A549 (cell line): ENCODE measurements around the gene NDUFV3. TPM values are rescaled to one million over a fixed set of nuclear protein-coding genes. Genes with fewer than 3 reads are reported as not detected.

Source experiments
- ATAC-seq, 2 experiments: fragments of 200-7000 bp in 1 of 2; fragments of >200 bp in 1 of 2; cut with Nextera tagmentation in 1 of 2; cut with Tn5 transposase in 1 of 2; 3 replicates each; pipeline versions ENCODE4 v1.8.0 to v1.9.1; 2018 to 2020; ENCODE audit warnings: mild to moderate bottlenecking in 1 of 2, moderate library complexity in 1 of 2
- CTCF ChIA-PET: fragments of 300-600 bp; sonication (Branson Sonifier 250); formaldehyde crosslinking; extraction: SDS; loops from one replicate; lab custom pipeline; 2021; ENCODE audit warnings: antibody characterized with exemption, inconsistent platforms; lab: Yijun Ruan, JAX
- POLR2A ChIA-PET: fragments of 350-600 bp; formaldehyde crosslinking; extraction: SDS; loops from one replicate; lab custom pipeline; 2021; ENCODE audit warnings: antibody characterized with exemption, inconsistent platforms; lab: Yijun Ruan, JAX
- DNase-seq, 2 experiments: peaks; one replicate each; pipeline versions ENCODE4 v3.0.0 to v3.0.0-alpha.2; 2011 to 2016; ENCODE audit warnings: low read depth in 1 of 2, low spot score in 1 of 2
- FAIRE-seq: peaks from 2 replicates; lab custom pipeline; 2011; peaks lifted over from hg19 to GRCh38; lab: Jason Lieb, UNC
- H3K27ac ChIP-seq, 2 experiments: fragments of >200 bp; sonication (Bioruptor Twin); formaldehyde crosslinking; 3 replicates each; pipeline ENCODE4 v1.5.1; 2016 to 2017
- H3K4me1 ChIP-seq: fragments of >200 bp; sonication (Bioruptor Twin); formaldehyde crosslinking; 3 replicates; pipeline ENCODE4 v1.6.1; 2016
- H3K4me2 ChIP-seq: fragments of >200 bp; sonication (Bioruptor Twin); formaldehyde crosslinking; 3 replicates; pipeline ENCODE4 v1.6.1; 2016
- H3K4me3 ChIP-seq: fragments of >200 bp; sonication (Bioruptor Twin); formaldehyde crosslinking; 3 replicates; pipeline ENCODE4 v1.5.1; 2016
- H3K9me3 ChIP-seq: fragments of >200 bp; sonication (Bioruptor Twin); formaldehyde crosslinking; 3 replicates; pipeline ENCODE4 v1.6.1; 2016
- BHLHE40 ChIP-seq: IDR thresholded peaks from 2 replicates; pipeline ENCODE4 v1.6.1; 2012; ENCODE audit warnings: low read depth, low read length, inconsistent platforms
- ELK1 ChIP-seq: fragments of 150-350 bp; IDR thresholded peaks from 2 replicates; pipeline ENCODE4 v1.6.1; 2014; ENCODE audit warnings: low read depth, mild to moderate bottlenecking, low read length
- EP300 ChIP-seq, 2 experiments: fragments of >200 bp; sonication (Bioruptor Twin); formaldehyde crosslinking; IDR thresholded peaks; 2 replicates in 1 of 2; 3 replicates in 1 of 2; pipeline ENCODE4 v1.6.1; 2016 to 2017
- ESRRA ChIP-seq: fragments of 150-350 bp; IDR thresholded peaks from 2 replicates; pipeline ENCODE4 v1.6.1; 2014; ENCODE audit warnings: mild to moderate bottlenecking, low read length, borderline replicate concordance
- FOSB ChIP-seq: fragments of 250-450 bp; sonication (Bioruptor Pico); IDR thresholded peaks from 2 replicates; pipeline ENCODE4 v1.5.0; 2020; ENCODE audit warnings: mild to moderate bottlenecking, moderate library complexity
- GATA3 ChIP-seq: IDR thresholded peaks from 2 replicates; pipeline ENCODE4 v1.6.1; 2012; ENCODE audit warnings: borderline replicate concordance
- HDAC2 ChIP-seq: fragments of 200-600 bp; sonication (generic); IDR thresholded peaks from 2 replicates; pipeline ENCODE4 v1.6.1; 2016
- HMGXB4 ChIP-seq: fragments of 250-450 bp; sonication (Bioruptor Pico); IDR thresholded peaks from 2 replicates; pipeline ENCODE4 v1.5.0; 2021; ENCODE audit warnings: mild to moderate bottlenecking, moderate library complexity, borderline replicate concordance
- HOXA7 ChIP-seq: fragments of 250-450 bp; sonication (Bioruptor Pico); IDR thresholded peaks from 2 replicates; pipeline ENCODE4 v1.5.0; 2020; ENCODE audit warnings: mild to moderate bottlenecking, moderate library complexity
- HOXB5 ChIP-seq: fragments of 250-450 bp; sonication (Bioruptor Pico); IDR thresholded peaks from 2 replicates; pipeline ENCODE4 v1.5.0; 2020; ENCODE audit warnings: mild to moderate bottlenecking, moderate library complexity
- JUNB ChIP-seq: fragments of >200 bp; sonication (Bioruptor Twin); formaldehyde crosslinking; IDR thresholded peaks from 2 replicates; pipeline ENCODE4 v1.6.1; 2016
- MAFK ChIP-seq: fragments of 450-650 bp; IDR thresholded peaks from 2 replicates; pipeline ENCODE4 v1.6.1; 2014; ENCODE audit not compliant: partially characterized antibody
- MAZ ChIP-seq: fragments of 150-350 bp; IDR thresholded peaks from 2 replicates; pipeline ENCODE4 v1.6.1; 2014; ENCODE audit warnings: antibody characterized with exemption, low read depth, low read length, borderline replicate concordance
- MYC ChIP-seq: IDR thresholded peaks from 2 replicates; pipeline ENCODE4 v1.6.1; 2012; ENCODE audit warnings: mild to moderate bottlenecking, inconsistent platforms, low read length, improper control_type of control experiment, borderline replicate concordance
- NFE2L2 ChIP-seq: fragments of 150-350 bp; conservative IDR thresholded peaks from 2 replicates; pipeline ENCODE4 v1.6.1; 2014; ENCODE audit warnings: low read length
- NR3C1 ChIP-seq: fragments of >200 bp; sonication (Bioruptor Twin); formaldehyde crosslinking; IDR thresholded peaks from 3 replicates; pipeline ENCODE4 v1.6.1; 2017
- POLR2A ChIP-seq: IDR thresholded peaks from 2 replicates; pipeline ENCODE4 v1.6.1; 2012; ENCODE audit warnings: mild to moderate bottlenecking, low read length
- RARB ChIP-seq: fragments of 250-450 bp; sonication (Bioruptor Pico); IDR thresholded peaks from 2 replicates; pipeline ENCODE4 v1.8.0; 2021; ENCODE audit warnings: mild to moderate bottlenecking, moderate library complexity
- RCOR1 ChIP-seq: fragments of 150-350 bp; IDR thresholded peaks from 2 replicates; pipeline ENCODE4 v1.6.1; 2014; ENCODE audit warnings: antibody characterized with exemption, low read length, low read depth
- RFX5 ChIP-seq: fragments of 450-650 bp; IDR thresholded peaks from 2 replicates; pipeline ENCODE4 v1.7.1; 2014; ENCODE audit warnings: antibody characterized with exemption, mild to moderate bottlenecking, moderate library complexity
- RNF2 ChIP-seq: fragments of 200-600 bp; sonication (generic); IDR thresholded peaks from 2 replicates; pipeline ENCODE4 v1.6.1; 2016; ENCODE audit warnings: low read depth, mild to moderate bottlenecking, antibody characterized with exemption, moderate library complexity, borderline replicate concordance
- SREBF2 ChIP-seq: fragments of 450-650 bp; IDR thresholded peaks from 2 replicates; pipeline ENCODE4 v1.6.1; 2014; ENCODE audit warnings: mild to moderate bottlenecking, moderate library complexity
- TFCP2L1 ChIP-seq: fragments of 250-450 bp; sonication (Bioruptor Pico); IDR thresholded peaks from 2 replicates; pipeline ENCODE4 v1.5.0; 2021; ENCODE audit warnings: mild to moderate bottlenecking
- USF2 ChIP-seq: fragments of 450-650 bp; IDR thresholded peaks from 2 replicates; pipeline ENCODE4 v1.6.1; 2014; ENCODE audit warnings: antibody characterized with exemption
- ZC3H11A ChIP-seq: fragments of 450-650 bp; IDR thresholded peaks from 2 replicates; pipeline ENCODE4 v1.6.1; 2014; ENCODE audit warnings: antibody characterized with exemption, mild to moderate bottlenecking
- ZSCAN20 ChIP-seq: fragments of 250-450 bp; sonication (Bioruptor Pico); IDR thresholded peaks from 2 replicates; pipeline ENCODE4 v1.8.0; 2022; ENCODE audit warnings: mild to moderate bottlenecking, moderate library complexity
- WGBS: methylation state at CpG from one replicate; pipeline ENCODE4 v1.1.6; 2017; ENCODE audit errors: missing lambda C conversion rate; 5-methylcytosine and 5-hydroxymethylcytosine counted together
- polyA plus RNA-seq, 4 experiments: library from polyadenylated mRNA; depleted of rRNA in 3 of 4; stranded (reverse); fragments of >200 nt; fragmentation: RNase III in 1 of 4; extraction: RNeasy Plus Mini Kit Qiagen cat#74134 plus additional on column Dnase treatment in 1 of 4; gene quantifications; 2 replicates in 3 of 4; 3 replicates in 1 of 4; pipeline ENCODE4 v1.2.3, GENCODE V29; 2011 to 2017

NDUFV3 gene
- polyA plus RNA-seq, 2 of the 4 experiments (the other 2 are of a cell fraction), result 17.1 to 20.7 TPM

GRCh38 chr21:42858957-42859890 is 33.9 kb upstream of the NDUFV3 start:
- 92% methylated on average over 23 of the region's 34 CpGs for WGBS
- H3K4me1 ChIP-seq, result no peaks in the 10 kb centered on the region
- TF ChIP-seq USF2 (no peak), ESRRA (no peak)
- FAIRE-seq (no peak), ATAC-seq (no peak), DNase-seq (no peak)
- no peak overlapping the region for H3K27ac ChIP-seq
- no peak overlapping the region for H3K4me3 ChIP-seq
- CTCF ChIA-PET, result interaction anchor here (1.1 kb wide), 1 partner anchor 9 kb away, joined by 4 read pairs; no protein-coding TSS in a partner anchor
- POLR2A ChIA-PET, result no interaction called here
- no peak overlapping the region for H3K4me2 ChIP-seq
- no peaks in the 10 kb centered on the region for H3K9me3 ChIP-seq

GRCh38 chr21:42859891-42860230 is 33.2 kb upstream of the NDUFV3 start:
- 100% methylated on average over 1 of the region's 6 CpGs for WGBS
- TF ChIP-seq HOXB5 (CRISPR knock-in tag), result no peak
- no peak for TF ChIP-seq RFX5
- no peak for TF ChIP-seq FOSB
- TF ChIP-seq MAFK, result no peak
- TF ChIP-seq ZC3H11A, result no peak
- no peak for TF ChIP-seq EP300 (IDR thresholded peaks at IDR 0.05)
- no peak for TF ChIP-seq ELK1
- TF ChIP-seq TFCP2L1 (CRISPR knock-in tag), result no peak
- no peak for TF ChIP-seq NR3C1
- TF ChIP-seq BHLHE40, result no peak
- DNase-seq, result no peak
- no peak for ATAC-seq
- ChIA-PET CTCF (interaction anchor here (1.1 kb wide), 1 partner anchor 8 kb away, joined by 4 read pairs; no protein-coding TSS in a partner anchor), POLR2A (no interaction called here)
- no peak overlapping the region for H3K4me3 ChIP-seq
- no peak for FAIRE-seq
- no peak overlapping the region for H3K27ac ChIP-seq
- no peaks in the 10 kb centered on the region for H3K4me1 ChIP-seq
- no peaks in the 10 kb centered on the region for H3K9me3 ChIP-seq
- H3K4me2 ChIP-seq, result no peak overlapping the region

- no peak for DNase-seq
- Histone ChIP-seq H3K27ac (no peak overlapping the region), H3K4me2 (no peak overlapping the region)
- FAIRE-seq, result no peak
- TF ChIP-seq HOXB5 (CRISPR knock-in tag) (no peak), JUNB (no peak), MYC (no peak), TFCP2L1 (CRISPR knock-in tag) (no peak), HDAC2 (no peak), RARB (CRISPR knock-in tag) (no peak), RCOR1 (no peak)
- TF ChIP-seq, all 56 proteins: peak for 0
- Histone ChIP-seq H3K9me3 (no peaks in the 10 kb centered on the region), H3K4me3 (no peak overlapping the region), H3K4me1 (no peaks in the 10 kb centered on the region)
- ATAC-seq, result no peak
- WGBS, result 100% methylated on average over 3 of the region's 17 CpGs
- ChIA-PET POLR2A (no interaction called here), CTCF (interaction anchor here (1.1 kb wide), 1 partner anchor 8 kb away, joined by 4 read pairs; no protein-coding TSS in a partner anchor)
Observed at GRCh38 chr21:42860345-42860744, 32.8 kb upstream of the NDUFV3 start.

- ChIA-PET POLR2A (no interaction called here), CTCF (interaction anchor here (1.0 kb wide), 1 partner anchor 17 kb away, joined by 3 read pairs; no protein-coding TSS in a partner anchor)
- H3K27ac ChIP-seq, result no peak overlapping the region
- no peak for FAIRE-seq
- H3K4me3 ChIP-seq, result no peak overlapping the region
- ATAC-seq, result no peak
- no peak overlapping the region for H3K4me2 ChIP-seq
- no peaks in the 10 kb centered on the region for H3K4me1 ChIP-seq
- 91% methylated on average over 10 of the region's 10 CpGs for WGBS
- DNase-seq, result no peak
- no peaks in the 10 kb centered on the region for H3K9me3 ChIP-seq
- TF ChIP-seq GATA3 (no peak), POLR2A (no peak), EP300 (IDR thresholded peaks at IDR 0.05) (no peak), MAZ (no peak), BHLHE40 (no peak), RARB (CRISPR knock-in tag) (no peak), MYC (no peak), NFE2L2 (no peak), ZSCAN20 (CRISPR knock-in tag) (no peak), JUNB (no peak), USF2 (no peak), HOXA7 (CRISPR knock-in tag) (no peak), SREBF2 (no peak), RCOR1 (no peak), HMGXB4 (CRISPR knock-in tag) (no peak), RNF2 (no peak)
Observed at GRCh38 chr21:42861311-42861847, 31.7 kb upstream of the NDUFV3 start.
